Stimulated activated naive CD8-positive, alpha-beta T cell treated with anti-CD3 and anti-CD28 coated beads, Interleukin-15, amount 100 ng/mL, for 72 hours (primary cell): ENCODE data around the gene DHRS4L2.
"Not testable (repeated sequence)": the region's sequence is repeated elsewhere in the genome, so short reads cannot be mapped to it uniquely, and the experiment has no call there.

Experiments used
- ATAC-seq: fragments of 150-1000 bp; cut with Tn5 transposase; 2 replicates; pipeline ENCODE4 v1.10.0; 2021; ENCODE audit warnings: mild to moderate bottlenecking, moderate library complexity
- DNase-seq, 2 donors: peaks; one replicate each; pipeline ENCODE4 v3.0.0; 2021 to 2022
- H3K27ac Mint-ChIP-seq, 2 donors: one replicate each; pipeline ENCODE4 v1.8.0; 2022; ENCODE audit warnings: mild to moderate bottlenecking in 2 of 2, mixed read lengths in 2 of 2, moderate library complexity in 2 of 2
- H3K27me3 Mint-ChIP-seq: one replicate; pipeline ENCODE4 v1.8.0; 2022; ENCODE audit warnings: mixed read lengths
- H3K4me1 Mint-ChIP-seq: one replicate; pipeline ENCODE4 v1.8.0; 2022; ENCODE audit warnings: mild to moderate bottlenecking, mixed read lengths
- H3K4me3 Mint-ChIP-seq, 2 donors: one replicate each; pipeline ENCODE4 v1.8.0; 2022; ENCODE audit warnings: mild to moderate bottlenecking in 2 of 2, mixed read lengths in 2 of 2, moderate library complexity in 1 of 2
- H3K9me3 Mint-ChIP-seq, 2 donors: one replicate each; pipeline ENCODE4 v1.8.0; 2022; ENCODE audit warnings: mixed read lengths in 2 of 2

Gene DHRS4L2

DNA sequence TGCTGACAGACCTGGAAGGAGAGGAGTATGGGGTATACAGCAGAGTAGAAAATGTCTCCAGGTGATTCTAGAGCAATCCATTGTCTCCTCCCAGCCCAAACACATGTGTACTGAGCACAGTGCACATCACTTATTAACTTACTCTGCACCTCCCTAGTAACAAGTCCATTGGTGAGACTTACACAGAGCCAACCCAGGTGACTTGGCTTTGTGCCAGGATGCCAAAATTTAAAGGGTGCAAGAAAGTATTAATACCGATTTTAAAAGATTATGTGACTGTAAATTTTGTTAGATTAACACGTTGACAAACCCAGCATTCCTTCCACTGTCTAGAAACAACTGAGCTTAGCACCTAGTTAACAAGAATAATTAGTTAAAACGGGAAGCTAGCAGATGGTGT lies 4.3 kb downstream of the DHRS4L2 start:
- not testable (repeated sequence) for H3K27ac Mint-ChIP-seq, H3K4me3 Mint-ChIP-seq, H3K27me3 Mint-ChIP-seq, H3K9me3 Mint-ChIP-seq, DNase-seq, ATAC-seq
- H3K4me1 Mint-ChIP-seq: peaks cover 22% of the 10 kb centered on the region

- not testable (repeated sequence) for DNase-seq, H3K9me3 Mint-ChIP-seq, H3K27me3 Mint-ChIP-seq, H3K4me3 Mint-ChIP-seq, H3K27ac Mint-ChIP-seq, ATAC-seq, H3K4me1 Mint-ChIP-seq
Measured at GRCh38 chr14:23996009-23996408, 7.3 kb downstream of the DHRS4L2 start.

- H3K9me3 Mint-ChIP-seq, H3K4me3 Mint-ChIP-seq, H3K27ac Mint-ChIP-seq, DNase-seq, H3K27me3 Mint-ChIP-seq, ATAC-seq, H3K4me1 Mint-ChIP-seq: not testable (repeated sequence)
Measured at GRCh38 chr14:23996825-23997224, 8.1 kb downstream of the DHRS4L2 start.

DNA sequence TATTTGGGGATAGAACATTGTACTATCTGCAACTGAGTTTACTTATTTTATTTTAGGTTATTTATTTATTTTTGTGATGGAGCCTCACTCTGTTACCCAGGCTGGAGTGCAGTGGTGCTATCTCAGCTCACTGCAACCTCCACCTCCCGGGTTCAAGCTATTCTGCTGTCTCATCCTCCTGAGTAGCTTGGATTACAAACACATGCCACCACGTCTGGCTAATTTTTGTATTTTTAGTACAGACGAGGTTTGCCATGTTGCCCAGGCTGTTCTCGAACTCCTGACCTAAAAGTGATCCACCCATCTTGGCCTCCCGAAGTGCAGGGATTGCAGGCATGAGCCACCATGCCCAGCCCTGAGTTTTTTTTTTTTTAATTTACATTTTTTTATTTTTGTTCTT lies 10.9 kb downstream of the DHRS4L2 start:
- not testable (repeated sequence) for H3K4me3 Mint-ChIP-seq, H3K4me1 Mint-ChIP-seq, DNase-seq, H3K27me3 Mint-ChIP-seq, H3K9me3 Mint-ChIP-seq, H3K27ac Mint-ChIP-seq, ATAC-seq

DNA sequence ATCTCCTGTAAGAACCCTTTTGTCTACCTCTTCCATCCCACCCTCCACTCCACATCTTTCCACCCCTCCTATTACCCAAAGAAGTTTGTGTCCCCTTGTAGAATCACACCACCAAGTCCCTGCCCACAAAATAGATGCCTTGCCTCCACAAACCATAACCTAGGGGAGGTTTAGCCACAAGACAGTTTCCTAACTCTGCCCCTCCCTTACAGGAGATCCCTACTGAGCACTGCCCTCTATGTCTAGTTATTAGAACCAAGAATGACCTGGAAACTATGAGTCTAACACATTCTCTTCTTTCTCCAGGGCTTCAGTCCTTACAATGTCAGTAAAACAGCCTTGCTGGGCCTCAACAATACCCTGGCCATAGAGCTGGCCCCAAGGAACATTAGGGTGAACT lies 12.3 kb downstream of the DHRS4L2 start:
- H3K9me3 Mint-ChIP-seq, H3K27ac Mint-ChIP-seq, H3K27me3 Mint-ChIP-seq, H3K4me3 Mint-ChIP-seq, H3K4me1 Mint-ChIP-seq, DNase-seq, ATAC-seq: not testable (repeated sequence)

GRCh38 chr14:24001679-24002078 lies 12.9 kb downstream of the DHRS4L2 start:
- not testable (repeated sequence) for DNase-seq, ATAC-seq, H3K4me3 Mint-ChIP-seq, H3K27ac Mint-ChIP-seq, H3K27me3 Mint-ChIP-seq, H3K4me1 Mint-ChIP-seq, H3K9me3 Mint-ChIP-seq

DNA sequence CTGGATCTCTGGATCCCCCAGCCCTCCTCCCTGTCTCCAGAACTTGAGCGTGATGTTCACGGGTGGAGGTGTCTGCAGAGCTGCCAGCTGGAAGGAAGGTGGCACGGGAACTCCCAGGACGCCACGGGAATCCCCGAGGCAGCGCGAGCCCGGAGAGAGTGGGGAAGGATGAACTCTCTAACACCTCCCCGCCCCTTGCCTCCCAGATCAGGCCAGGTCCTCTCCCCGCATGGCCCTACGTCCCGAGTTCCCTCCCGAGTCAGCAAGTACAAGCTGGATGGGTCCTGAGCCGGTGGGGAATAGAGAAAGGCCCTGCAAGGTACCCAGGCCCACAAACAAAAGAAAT lies 17.7 kb downstream of the DHRS4L2 start:
- H3K4me3 Mint-ChIP-seq: peak overlapping the region in 1 of 2 donors; percentile 24
- peaks cover 37% of the 10 kb centered on the region for H3K4me1 Mint-ChIP-seq
- not testable (repeated sequence) for DNase-seq, H3K27me3 Mint-ChIP-seq, H3K9me3 Mint-ChIP-seq, H3K27ac Mint-ChIP-seq
- peak; percentile 35 for ATAC-seq

DNA sequence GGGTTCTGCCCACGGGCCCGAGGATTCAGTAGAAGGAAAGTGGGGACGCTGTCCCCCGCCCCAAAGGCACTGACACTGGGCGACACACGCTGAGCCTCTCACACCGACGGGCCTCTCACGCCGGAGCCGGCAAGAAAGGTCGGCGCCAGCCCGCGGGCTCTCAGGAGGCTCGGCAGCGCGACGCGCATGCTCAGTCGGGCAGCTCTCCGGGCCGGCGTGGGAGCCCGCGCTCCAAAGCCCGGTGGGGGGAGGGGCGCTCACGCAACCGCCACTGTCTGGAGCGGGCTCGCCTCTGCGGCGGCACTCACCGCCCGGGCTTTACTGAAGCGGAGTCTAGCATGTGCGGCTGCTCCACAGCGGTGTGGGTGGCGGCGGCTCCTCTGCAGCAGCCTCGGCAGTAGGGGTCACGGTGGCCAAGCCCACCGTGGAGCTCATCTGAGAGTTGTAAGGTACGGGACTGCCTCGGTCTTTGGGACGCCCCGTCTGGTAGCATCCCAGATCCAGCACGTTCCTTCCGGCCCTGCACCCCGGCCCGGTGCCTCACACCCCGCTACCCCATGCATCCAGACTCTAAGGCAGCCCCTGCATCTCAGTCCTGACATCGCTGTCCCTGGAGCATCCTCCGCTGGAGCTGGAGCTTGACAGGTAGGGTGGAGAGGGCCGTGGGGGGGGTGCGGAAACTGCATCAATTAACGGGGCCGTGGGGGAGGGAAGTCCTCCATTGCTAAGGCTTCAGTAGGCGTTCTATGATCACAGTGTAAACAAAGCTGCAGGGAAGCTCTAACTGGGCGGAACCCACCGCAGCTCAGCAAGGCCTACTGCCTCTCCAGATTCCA lies 18.3 kb downstream of the DHRS4L2 start:
- ATAC-seq: peak; percentile 96
- peak; percentile 75 to 79 for DNase-seq
- Mint-ChIP-seq H3K27ac (peak overlapping the region in 1 of 2 donors; percentile 65), H3K4me1 (peaks cover 38% of the 10 kb centered on the region), H3K4me3 (peak overlapping the region; percentile 79 to 81)
- not testable (repeated sequence) for H3K27me3 Mint-ChIP-seq, H3K9me3 Mint-ChIP-seq

DNA sequence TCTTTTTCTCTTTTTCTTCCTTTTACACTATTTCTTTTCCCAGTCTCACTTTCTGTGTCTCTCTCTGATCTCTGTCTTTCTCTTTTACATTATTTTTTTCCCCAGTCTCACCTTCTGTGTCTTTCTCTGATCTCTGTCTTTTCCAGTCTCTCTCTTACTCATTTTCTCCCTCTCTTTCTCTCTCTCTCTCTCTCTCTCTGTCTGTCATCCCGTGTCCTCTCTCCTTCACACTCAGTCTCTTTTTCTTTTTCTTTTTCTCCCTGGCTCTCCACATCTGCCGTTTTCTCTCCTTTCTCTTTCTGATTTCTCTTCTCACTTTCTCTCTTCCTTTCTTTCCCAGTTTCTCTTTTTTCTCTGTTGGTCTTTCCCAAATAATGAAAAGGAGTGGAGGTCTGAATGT lies 22.3 kb downstream of the DHRS4L2 start:
- Mint-ChIP-seq H3K4me3 (peak overlapping the region; percentile 5 to 43), H3K27ac (peak overlapping the region in 1 of 2 donors; percentile 34), H3K4me1 (peaks cover 38% of the 10 kb centered on the region), H3K27me3 (no peaks in the 10 kb centered on the region), H3K9me3 (no peaks in the 10 kb centered on the region)
- ATAC-seq: no peak
- DNase-seq: no peak

DNA sequence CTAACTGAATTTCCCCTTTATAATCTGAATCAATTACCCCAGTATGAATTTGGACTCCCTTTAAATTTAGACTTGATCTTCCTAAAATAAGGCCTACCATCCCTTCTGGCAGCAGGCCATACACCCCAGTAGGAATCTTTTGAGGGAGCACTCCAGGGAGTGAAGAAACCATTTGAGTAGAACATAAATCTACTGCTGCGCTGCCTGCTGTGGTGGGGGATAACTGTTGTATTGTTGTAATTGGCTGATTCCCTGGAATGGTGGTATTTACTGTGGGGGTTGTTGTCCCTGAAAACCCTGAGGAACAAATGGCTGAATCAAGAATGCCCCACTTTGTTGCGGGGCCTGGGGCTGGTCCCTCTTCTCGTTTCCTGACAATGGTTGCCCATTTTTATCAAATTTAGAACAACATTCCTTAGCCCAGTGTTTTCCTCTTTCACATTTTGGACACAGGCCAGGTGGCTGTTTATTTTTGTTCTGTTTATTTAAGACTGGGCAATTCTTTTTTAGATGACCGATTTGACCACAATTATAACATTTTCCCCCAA lies 24.1 kb downstream of the DHRS4L2 start:
- H3K4me3 Mint-ChIP-seq, ATAC-seq, H3K27me3 Mint-ChIP-seq, H3K27ac Mint-ChIP-seq, DNase-seq, H3K9me3 Mint-ChIP-seq: not testable (repeated sequence)
- H3K4me1 Mint-ChIP-seq: peaks cover 35% of the 10 kb centered on the region

- peak; percentile 54 to 58 for DNase-seq
- Mint-ChIP-seq H3K4me1 (peaks cover 25% of the 10 kb centered on the region), H3K27ac (no peak overlapping the region), H3K4me3 (no peak overlapping the region), H3K27me3 (peaks cover 9% of the 10 kb centered on the region), H3K9me3 (peaks cover 0 to 6% of the 10 kb centered on the region in 2 donors)
- ATAC-seq: peak; percentile 96
Measured at GRCh38 chr14:24013654-24014514, 25.2 kb downstream of the DHRS4L2 start.

GRCh38 chr14:24015745-24016144 lies 27.0 kb downstream of the DHRS4L2 start:
- ATAC-seq, H3K4me1 Mint-ChIP-seq, H3K9me3 Mint-ChIP-seq, H3K27me3 Mint-ChIP-seq, DNase-seq, H3K4me3 Mint-ChIP-seq: not testable (repeated sequence)
- peak overlapping the region in 1 of 2 donors; percentile 57 for H3K27ac Mint-ChIP-seq

DNA sequence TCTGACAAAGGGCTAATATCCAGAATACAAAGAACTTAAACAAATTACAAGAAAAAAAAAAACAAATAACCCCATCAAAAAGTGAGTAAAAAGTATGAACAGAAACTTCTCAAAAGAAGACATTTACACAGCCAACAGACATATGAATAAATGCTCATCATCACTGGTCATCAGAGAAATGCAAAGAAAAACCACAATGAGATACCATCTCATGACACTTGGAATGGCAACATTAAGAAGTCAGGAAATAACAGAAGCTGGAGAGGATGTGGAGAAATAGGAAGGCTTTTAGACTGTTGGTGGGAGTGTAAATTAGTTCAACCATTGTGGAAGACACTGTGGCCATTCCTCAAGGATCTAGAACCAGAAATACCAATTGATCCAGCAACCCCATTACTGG lies 30.2 kb downstream of the DHRS4L2 start:
- H3K9me3 Mint-ChIP-seq, DNase-seq, ATAC-seq, H3K27me3 Mint-ChIP-seq, H3K4me3 Mint-ChIP-seq, H3K4me1 Mint-ChIP-seq, H3K27ac Mint-ChIP-seq: not testable (repeated sequence)

DNA sequence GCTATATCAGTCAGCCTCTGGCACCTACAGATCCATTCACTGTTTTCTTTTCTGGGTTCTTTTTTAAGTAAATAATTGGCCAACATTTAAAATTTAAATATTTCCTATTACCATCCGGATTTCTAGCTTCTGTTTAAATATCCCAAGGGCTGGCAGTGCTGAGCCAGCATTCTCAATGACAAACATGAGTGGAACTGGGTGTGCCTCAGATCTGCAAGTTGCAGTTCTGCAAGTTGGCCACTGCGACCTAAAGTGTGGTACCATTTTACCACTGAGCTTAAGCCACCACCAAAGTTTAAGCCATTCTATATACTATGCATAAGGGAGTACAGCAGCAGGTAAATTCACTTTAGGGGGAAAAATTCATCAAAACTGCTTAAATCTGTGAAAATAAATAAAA lies 31.2 kb downstream of the DHRS4L2 start:
- H3K27ac Mint-ChIP-seq, H3K9me3 Mint-ChIP-seq, H3K27me3 Mint-ChIP-seq, DNase-seq, H3K4me1 Mint-ChIP-seq, H3K4me3 Mint-ChIP-seq: not testable (repeated sequence)
- peak; percentile 64 for ATAC-seq

DNA sequence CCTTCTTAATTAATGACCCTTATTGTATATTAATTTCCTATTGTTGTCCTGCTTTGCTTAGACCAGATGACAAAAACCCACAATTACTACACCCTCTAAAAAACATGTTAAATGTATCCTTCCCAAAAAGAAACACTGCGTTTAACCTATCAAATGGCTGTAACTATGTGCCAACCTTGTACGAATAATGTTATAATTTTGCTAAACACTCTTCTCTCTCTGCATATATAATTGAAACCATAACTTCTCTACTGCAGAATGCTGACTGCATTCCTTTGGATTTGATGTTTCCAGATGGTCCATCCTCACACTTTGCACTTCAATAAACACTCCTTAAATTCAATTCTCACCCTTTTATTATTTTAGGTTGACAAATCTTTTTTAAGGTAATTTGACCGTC lies 31.8 kb downstream of the DHRS4L2 start:
- not testable (repeated sequence) for H3K27me3 Mint-ChIP-seq, H3K4me1 Mint-ChIP-seq, H3K27ac Mint-ChIP-seq, ATAC-seq, H3K9me3 Mint-ChIP-seq, DNase-seq, H3K4me3 Mint-ChIP-seq

DNA sequence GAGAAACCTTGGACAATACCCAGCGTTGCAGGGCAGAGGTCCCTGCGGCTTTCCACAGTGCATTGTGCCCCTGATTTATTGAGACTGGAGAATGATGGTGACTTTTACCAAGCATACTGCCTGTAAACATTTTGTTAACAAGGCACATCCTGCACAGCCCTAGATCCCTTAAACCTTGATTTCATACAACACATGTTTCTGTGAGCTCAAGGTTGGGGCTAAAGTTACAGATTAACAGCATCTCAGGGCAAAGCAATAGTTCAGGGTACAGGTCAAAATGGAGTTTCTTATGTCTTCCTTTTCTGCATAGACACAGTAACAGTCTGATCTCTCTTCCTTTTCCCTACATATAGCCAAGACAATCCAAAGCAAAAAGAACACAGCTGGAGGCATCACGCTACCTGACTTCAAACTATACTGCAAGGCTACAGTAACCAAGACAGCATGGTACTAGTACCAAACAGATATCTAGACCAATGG lies 36.2 kb downstream of the DHRS4L2 start:
- ATAC-seq, H3K4me1 Mint-ChIP-seq, H3K4me3 Mint-ChIP-seq, H3K27ac Mint-ChIP-seq, DNase-seq: not testable (repeated sequence)
- Mint-ChIP-seq H3K27me3 (peaks cover 27% of the 10 kb centered on the region), H3K9me3 (peaks cover 0 to 15% of the 10 kb centered on the region in 2 donors)
